ENCODE data around the gene FGF22.
"Not testable (repeated sequence)": the region's sequence is repeated elsewhere in the genome, so short reads cannot be mapped to it uniquely, and the experiment has no call there.

FGF22 gene

DNA sequence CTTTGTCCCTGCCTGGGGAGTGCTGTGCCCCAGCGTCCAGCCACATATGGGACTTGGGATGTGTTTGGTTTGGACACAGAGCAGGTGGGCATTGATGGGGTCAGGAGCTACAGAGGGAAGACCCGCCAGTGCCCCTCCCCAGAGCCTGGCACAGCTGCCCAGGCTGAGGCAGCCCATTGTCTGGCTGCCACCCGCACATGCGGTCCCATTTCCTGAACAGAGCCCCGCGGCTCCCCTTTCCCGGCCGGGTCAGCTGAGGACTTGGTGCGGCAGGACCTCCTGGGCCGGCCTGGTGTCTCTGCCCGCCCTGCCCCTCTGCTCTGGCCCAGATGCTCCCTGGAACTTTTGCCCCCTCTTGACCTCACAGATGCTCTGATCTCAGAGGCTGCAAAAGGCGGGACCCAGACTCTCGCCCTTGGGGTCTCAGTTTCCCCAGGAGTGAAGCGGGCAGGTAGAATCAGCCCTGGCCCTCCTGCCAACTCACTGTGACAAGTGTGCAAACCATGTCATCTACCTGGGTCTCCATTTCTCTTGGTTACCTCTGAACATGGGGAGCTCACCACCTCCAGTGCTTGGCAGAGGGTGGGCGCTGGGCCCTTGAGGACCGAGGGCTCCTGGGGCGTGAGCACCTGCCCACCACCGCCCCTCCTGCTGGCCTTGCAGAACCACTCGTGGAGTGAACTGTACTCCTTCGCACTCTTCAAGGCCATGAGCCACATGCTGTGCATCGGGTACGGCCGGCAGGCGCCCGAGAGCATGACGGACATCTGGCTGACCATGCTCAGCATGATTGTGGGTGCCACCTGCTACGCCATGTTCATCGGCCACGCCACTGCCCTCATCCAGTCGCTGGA is 32.2 kb upstream of the FGF22 start:
- no peak for DNase-seq (ENCODE audit: low read depth in 1 of 2, low spot score in 1 of 2)

DNA sequence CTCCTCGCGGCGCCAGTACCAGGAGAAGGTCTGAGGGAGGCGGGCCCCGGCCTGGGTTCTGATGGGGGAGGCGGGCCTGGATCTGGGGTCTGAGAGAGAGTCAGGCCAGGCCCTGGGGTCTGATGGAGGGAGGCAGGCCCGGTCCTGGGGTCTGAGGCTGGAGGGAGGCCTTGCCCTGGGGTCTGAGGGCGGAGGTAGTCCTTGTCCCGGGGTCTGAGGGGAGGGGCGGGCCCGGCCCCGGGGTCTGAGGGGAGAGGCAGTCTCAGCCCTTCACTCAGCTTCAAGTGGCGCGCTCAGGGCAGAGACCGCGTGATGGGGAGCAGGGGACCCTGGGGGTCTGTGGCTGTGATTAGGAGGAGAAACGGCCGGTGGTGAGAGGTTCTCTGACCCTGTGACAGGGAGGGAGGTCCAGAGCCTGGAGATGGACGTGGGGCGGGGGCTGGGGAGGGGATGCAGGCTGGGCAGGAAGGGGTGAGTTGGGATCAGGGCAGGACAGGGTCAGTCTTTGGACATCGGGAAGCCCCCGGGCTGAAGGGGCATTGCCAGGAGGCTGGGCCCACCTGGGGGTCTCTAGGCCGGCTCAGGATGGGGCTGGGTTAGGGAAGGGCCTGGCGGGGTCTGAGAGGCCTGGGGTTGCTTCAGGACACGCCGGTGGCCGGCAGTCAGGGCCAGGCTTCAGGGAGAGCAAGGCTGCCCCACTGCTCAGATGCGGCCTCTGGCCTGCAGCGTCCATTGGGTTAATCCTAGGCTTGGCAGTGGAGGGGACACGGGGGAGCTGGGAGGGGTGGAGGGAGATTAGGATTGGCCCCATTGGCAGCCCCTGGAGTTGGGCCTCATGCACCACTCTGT is 31.3 kb upstream of the FGF22 start:
- DNase-seq (ENCODE audit: low read depth in 1 of 2, low spot score in 1 of 2), result no peak

DNA sequence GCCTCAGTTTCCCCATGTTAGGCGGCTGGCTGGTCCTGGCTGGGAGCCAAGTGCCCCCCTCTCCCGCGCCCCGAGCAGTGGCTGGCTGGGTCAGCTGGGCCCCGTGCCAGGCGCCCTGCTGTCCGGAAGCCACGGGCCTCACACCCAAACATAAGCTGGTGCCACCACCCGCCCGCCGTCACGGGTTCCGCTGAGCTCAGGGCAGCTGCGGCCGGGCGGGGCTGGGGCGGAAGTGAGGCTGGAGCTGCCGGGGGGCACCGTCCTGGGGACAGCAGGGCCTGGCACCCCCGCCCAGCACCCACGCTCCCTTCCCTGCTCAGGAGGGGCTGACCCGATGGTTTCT is 30.7 kb upstream of the FGF22 start:
- DNase-seq (ENCODE audit: low read depth in 1 of 2, low spot score in 1 of 2), result no peak

DNA sequence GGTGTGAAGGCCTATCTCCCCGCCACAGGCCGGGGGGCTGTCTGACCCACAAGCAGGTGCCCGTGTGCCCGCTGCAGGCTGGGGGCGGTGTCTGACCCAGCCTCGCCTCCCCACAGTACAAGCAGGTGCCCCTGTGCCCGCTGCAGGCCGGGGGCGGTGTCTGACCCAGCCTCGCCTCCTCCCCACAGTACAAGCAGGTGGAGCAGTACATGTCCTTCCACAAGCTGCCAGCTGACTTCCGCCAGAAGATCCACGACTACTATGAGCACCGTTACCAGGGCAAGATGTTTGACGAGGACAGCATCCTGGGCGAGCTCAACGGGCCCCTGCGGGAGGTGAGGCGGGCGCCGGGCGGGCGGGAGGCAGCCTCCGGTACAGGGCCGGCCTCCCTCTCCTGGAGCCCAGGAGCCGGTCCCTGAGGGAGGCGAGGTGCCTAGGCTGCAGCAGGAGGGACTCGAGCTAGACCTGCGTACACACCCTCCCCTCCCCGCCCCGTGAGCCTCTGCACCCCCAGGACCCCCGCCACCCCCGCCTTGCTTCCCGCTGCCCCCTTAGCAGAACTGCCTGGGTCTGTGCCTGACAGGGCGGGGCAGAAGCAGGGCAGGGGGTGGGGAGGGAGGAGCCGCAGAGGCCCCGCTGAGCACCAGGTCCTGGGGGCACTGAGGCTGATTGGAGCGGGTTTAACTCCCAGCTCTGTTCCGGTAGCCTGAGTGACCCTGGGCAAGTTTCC is 29.4 kb upstream of the FGF22 start:
- DNase-seq (ENCODE audit: low read depth in 1 of 2, low spot score in 1 of 2), result no peak

DNA sequence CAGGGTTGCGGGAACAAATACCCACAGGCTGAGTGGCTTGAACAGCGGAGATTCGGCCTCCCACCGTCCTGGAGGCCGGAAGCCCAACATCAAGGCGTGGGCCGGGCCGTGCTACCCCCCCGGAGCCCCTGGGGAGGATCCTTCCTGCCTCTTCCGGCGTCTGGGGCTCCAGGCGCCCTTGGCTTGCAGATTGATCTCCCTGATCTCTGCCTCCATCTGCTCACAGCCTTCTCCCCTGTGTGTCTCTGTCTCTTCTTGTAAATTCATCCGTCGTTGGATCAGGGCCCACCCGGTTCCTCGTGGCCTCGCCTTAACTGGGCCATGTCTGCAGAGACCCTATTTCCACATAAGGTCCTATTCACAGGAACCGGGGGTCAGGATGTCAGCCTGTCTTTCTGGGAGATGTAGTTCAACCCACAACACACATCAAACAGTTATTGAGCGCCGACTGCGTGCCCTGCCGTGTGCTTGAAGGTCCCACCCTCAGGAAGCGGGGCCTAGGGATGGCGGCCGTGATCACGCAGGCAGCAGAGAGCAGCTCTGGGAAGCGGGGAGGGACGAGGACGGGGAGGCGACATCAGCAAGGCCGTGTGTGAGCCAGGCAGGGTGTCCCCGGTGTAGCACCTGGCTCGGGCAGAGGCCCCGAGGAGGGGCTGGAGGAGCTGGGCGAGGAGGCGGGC is 28.7 kb upstream of the FGF22 start:
- DNase-seq (ENCODE audit: low read depth in 1 of 2, low spot score in 1 of 2), result peak in 1 of 2 donors; percentile 36

DNA sequence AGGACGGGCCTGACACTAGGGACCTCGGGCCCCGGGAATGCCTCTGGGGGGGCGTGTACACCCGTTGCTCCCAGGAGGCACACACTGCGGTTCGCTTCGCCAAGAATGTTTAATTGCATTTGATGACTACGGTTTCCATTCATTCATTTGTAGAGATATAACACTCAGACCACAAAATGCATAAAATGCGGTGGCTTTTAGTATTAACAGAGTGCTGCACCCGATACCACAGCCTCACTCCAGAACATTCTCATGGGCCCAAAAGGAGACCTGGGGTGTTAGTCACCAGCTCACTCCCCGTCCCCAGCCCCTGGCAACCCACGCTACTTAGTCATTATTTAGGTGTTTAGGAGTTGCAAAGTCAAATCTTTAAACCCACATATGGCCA is 28.2 kb upstream of the FGF22 start:
- DNase-seq (ENCODE audit: low read depth in 1 of 2, low spot score in 1 of 2), result peak; percentile 33 to 69

DNA sequence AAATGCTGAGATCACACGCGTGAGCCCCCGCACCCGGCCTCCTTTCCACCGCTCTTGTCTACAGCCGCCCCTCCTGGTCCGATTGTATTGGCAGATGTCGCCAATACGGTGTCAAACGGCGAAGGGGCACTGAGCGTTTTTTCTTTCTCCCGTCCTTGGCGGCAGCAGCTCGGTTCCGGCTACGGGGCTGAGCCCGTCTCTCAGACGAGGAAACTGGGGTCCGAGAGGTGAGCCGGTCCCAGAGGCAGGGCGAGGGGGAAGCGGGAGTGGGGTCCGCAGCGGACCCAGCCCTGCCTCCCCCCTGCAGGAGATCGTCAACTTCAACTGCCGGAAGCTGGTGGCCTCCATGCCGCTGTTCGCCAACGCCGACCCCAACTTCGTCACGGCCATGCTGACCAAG is 26.7 kb upstream of the FGF22 start:
- no peak for DNase-seq (ENCODE audit: low read depth in 1 of 2, low spot score in 1 of 2)

DNA sequence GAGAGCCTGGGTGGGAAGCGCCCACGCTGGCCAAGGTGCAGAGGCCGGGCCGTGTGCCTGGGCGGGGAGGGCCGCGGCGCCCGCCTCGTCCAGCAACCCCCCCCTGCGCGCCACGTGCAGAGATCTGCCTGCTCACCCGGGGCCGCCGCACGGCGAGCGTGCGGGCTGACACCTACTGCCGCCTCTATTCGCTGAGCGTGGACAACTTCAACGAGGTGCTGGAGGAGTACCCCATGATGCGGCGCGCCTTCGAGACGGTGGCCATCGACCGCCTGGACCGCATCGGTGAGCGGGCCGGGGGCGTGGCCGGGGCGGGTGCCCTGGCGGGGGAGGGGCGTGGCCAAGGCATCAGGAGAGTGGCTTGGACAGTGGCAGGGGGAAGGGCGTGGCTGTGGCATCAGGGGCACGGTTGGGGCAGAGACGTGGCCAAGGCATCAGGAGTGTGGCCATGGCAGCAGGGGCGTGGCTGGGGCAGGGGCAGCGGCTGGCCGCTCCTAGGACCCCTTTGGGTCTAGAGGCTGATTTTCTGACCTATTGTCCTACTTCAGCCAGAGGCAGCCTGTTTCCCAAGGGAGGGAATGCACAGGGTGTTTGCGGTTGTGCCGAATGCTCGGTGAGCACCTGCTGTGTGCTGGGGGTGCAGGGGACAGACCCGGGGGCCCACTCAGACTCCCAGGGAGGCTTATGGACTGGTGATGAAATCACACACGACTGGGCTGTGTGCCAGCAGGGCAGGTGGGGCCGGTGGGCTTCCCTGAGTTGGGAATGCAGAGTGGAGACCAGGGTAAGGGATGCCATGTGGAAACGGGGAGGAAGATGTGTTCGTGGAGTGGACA is 25.7 kb upstream of the FGF22 start:
- no peak for DNase-seq (ENCODE audit: low read depth in 1 of 2, low spot score in 1 of 2)

DNA sequence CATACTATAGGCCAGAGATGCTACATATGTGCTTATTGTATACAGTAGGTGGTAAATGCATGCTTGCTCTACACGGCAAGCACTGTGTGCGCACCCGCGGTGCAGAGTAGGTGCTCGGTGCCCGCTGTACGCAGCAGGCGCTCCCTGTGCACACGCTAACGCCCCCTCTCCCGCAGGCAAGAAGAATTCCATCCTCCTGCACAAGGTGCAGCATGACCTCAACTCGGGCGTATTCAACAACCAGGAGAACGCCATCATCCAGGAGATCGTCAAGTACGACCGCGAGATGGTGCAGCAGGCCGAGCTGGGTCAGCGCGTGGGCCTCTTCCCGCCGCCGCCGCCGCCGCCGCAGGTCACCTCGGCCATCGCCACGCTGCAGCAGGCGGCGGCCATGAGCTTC is 24.1 kb upstream of the FGF22 start:
- no peak for DNase-seq (ENCODE audit: low read depth in 1 of 2, low spot score in 1 of 2)

DNA sequence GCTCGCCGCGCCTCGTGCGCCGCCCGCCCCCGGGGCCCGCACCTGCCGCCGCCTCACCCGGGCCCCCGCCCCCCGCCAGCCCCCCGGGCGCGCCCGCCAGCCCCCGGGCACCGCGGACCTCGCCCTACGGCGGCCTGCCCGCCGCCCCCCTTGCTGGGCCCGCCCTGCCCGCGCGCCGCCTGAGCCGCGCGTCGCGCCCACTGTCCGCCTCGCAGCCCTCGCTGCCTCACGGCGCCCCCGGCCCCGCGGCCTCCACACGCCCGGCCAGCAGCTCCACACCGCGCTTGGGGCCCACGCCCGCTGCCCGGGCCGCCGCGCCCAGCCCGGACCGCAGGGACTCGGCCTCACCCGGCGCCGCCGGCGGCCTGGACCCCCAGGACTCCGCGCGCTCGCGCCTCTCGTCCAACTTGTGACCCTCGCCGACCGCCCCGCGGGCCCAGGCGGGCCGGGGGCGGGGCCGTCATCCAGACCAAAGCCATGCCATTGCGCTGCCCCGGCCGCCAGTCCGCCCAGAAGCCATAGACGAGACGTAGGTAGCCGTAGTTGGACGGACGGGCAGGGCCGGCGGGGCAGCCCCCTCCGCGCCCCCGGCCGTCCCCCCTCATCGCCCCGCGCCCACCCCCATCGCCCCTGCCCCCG is 23.5 kb upstream of the FGF22 start:
- no peak for DNase-seq (ENCODE audit: low read depth in 1 of 2, low spot score in 1 of 2)

DNA sequence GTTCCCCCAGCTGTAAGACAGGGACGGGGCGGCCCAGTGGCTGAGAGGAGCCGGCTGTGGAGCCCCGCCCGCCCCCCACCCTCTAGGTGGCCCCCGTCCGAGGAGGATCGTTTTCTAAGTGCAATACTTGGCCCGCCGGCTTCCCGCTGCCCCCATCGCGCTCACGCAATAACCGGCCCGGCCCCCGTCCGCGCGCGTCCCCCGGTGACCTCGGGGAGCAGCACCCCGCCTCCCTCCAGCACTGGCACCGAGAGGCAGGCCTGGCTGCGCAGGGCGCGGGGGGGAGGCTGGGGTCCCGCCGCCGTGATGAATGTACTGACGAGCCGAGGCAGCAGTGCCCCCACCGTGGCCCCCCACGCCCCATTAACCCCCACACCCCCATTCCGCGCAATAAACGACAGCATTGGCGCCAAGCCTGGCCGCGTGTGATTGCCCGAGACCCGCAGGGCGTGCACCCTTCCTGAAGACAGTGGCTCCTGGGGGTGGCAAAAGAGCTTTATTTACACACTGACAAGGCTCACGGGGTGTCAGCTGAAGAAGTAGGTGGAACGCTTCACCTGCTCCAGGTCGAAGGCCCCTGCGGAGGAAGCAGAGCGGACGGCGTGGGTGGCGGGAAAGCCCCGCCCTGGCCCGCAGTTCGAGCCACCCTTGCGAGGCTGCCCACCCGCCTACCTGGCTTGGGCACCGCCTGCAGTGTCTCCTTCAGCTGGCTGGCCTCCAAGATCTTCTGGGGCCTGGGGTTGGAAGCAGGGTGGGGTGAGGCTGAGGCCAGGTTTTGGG is 22.7 kb upstream of the FGF22 start:
- no peak for DNase-seq (ENCODE audit: low read depth in 1 of 2, low spot score in 1 of 2)

DNA sequence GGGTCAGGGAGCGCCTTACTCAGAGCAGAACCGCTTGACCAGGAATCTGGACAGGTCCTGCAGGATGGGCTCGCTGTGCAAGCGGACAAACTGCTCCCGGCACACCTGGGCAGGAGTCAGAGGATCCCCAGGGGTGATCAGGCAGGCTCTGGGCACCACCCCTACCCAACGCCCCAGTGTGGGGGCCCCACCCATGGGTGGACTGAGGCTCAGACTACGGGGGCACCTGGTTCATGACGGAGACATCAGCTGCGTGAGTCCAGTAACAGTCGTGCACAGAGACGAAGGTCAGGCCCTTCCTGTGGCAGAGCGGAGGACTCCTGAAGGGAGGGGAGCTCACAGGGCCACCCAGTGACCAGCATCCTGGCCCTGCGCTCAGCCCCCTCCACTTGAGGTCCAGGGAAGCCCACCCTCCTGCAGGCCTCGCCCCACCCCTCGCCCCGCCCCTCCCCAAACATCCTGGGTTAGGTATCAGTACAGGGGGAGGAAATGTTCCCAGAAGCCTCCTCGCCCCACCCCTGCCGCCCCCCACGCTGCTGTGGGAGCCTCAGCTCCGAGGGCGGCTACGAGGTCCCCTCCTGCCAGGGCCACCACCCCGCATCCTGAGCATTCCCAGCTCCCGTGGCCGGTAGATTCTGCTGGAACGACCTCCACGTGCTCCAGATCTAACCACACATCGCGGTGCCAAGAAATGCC is 22.0 kb upstream of the FGF22 start:
- DNase-seq (ENCODE audit: low read depth in 1 of 2, low spot score in 1 of 2), result no peak

DNA sequence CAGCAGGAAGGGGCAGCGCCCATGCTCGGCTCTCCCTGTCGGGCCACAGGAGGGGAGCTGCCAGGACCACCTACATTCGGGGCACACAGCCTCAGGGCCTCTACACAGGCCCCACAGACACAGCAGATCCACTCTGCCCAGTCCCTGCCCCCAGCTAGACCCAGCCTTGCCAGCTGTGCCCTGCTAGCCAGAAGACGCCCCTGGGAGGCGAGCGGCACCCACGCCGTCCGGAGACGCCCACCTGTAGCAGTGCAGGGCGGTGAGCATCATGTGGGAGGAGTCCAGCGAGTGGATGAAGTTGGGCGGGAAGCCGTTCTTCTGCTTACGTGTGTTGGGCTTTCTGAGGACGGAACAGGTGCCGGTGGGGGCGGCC is 21.4 kb upstream of the FGF22 start:
- DNase-seq (ENCODE audit: low read depth in 1 of 2, low spot score in 1 of 2), result no peak

DNA sequence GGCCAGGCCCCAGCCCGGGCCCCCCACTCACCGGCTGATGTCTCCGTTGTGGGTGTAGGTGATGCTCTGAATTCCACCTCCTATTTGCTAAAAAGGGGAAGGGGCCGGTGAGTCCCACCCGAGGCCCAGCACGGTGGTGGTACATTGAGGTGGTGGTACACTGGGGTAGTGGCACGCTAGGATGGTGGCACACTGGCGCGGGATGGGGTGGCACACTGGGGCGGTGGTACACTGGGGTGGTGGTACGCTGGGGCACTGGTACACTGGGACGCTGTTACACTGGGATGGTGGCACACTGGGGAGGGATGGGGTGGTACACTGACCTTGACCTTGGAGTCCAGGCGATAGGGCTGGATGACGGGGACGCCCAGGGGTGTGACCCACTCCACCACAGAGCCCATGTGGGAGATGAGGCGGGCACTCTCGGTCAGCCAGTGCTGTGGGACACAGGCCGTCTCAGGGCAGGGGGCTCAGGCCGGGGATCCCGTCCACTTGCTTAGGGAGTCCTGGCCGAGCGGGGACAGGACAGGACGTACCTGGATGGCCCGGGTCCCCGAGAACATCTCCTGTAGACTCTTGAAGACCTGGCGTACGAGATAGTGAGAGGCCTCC is 20.9 kb upstream of the FGF22 start:
- no peak for DNase-seq (ENCODE audit: low read depth in 1 of 2, low spot score in 1 of 2)

DNA sequence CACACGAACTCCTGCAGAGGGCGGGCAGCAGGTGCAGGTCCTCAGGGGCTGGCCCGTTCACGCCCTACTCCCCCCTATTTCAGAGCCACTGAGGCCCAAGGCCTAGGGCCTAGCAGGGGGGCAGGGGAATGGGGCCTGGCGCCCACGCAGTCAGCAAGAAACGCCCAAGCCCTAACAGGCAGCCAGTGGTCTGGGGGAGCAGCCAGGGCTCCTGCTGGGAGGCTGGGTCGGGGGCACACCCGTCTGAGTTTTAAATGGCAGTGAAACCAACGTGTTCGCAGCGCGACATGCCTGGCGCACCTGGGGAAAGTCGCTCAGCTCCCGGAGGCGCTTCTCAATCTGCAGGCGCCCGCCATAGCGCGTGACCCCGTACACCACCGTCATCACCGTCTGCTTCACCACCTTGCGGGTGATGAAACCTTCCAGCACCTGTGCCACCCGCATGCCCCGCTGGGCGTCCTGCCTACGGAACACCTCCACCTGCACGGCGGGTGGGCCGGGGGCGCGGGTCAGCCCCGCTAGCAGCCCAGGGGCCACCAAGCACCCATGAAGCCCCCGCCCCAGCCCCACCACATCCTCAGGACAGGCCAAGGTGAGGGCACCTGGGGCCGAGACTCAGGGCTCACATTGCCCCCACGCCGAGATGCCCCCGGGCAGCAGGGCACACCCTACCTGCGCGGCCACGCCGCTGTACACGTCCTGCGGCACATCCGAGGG is 20.2 kb upstream of the FGF22 start:
- DNase-seq (ENCODE audit: low read depth in 1 of 2, low spot score in 1 of 2), result no peak

DNA sequence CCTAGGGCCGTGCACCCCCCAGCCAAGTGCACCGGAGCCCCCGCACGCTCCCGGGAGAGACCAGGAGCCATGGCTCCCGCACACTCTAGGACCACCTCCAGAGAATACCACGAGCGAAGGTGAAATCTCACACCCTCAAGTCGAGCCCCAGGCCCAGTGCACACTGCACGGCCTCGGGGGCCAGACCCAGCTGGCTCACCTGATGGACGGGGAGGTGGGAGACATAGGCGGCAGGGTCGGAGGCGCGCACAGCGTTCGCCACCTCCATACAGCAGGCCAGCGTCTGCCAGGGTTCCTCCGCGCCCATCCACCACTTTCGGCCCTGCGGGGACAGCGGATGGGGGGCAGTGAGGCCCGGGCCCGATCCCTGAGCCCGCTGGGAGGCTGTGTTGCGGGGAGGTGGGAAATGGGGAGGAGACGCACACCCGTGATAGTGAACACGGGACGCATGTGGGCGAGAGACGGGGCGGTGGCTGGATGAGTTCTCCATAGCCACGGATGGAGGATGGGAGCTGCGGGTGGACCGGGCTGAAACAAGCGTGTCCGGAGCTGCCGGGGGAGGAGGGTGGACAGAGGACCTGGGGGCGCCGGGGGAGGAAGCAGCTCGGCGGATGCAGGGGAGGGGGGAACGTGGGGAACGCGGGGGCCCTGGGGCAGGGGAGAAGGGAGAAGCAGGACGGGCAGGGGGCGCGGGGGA is 19.4 kb upstream of the FGF22 start:
- DNase-seq (ENCODE audit: low read depth in 1 of 2, low spot score in 1 of 2), result no peak

DNA sequence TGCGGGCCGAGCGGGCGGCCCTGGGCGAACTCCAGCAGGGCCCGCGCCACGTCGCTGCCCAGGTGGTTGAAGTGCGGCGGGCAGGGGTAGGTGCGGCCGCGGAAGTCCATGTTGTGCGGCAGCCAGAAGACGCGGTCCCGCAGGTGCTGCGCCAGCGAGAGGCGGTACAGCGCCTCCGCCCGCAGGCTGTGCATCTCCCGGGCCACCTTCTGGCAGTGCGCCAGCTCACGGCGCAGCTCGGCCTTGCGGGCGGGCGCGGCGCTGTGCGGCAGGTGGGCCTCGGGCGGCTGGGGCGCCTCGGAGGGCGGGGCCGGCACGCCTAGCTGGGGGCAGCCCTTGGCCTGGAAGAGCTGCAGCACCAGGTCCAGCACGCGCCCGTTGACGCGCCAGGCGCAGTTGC is 18.5 kb upstream of the FGF22 start:
- DNase-seq (ENCODE audit: low read depth in 1 of 2, low spot score in 1 of 2), result not testable (repeated sequence)
